ENCODE results near the gene RUNDC3A.
"Not testable (repeated sequence)": the region's sequence is repeated elsewhere in the genome, so short reads cannot be mapped to it uniquely, and the experiment has no call there.

RUNDC3A gene

DNA sequence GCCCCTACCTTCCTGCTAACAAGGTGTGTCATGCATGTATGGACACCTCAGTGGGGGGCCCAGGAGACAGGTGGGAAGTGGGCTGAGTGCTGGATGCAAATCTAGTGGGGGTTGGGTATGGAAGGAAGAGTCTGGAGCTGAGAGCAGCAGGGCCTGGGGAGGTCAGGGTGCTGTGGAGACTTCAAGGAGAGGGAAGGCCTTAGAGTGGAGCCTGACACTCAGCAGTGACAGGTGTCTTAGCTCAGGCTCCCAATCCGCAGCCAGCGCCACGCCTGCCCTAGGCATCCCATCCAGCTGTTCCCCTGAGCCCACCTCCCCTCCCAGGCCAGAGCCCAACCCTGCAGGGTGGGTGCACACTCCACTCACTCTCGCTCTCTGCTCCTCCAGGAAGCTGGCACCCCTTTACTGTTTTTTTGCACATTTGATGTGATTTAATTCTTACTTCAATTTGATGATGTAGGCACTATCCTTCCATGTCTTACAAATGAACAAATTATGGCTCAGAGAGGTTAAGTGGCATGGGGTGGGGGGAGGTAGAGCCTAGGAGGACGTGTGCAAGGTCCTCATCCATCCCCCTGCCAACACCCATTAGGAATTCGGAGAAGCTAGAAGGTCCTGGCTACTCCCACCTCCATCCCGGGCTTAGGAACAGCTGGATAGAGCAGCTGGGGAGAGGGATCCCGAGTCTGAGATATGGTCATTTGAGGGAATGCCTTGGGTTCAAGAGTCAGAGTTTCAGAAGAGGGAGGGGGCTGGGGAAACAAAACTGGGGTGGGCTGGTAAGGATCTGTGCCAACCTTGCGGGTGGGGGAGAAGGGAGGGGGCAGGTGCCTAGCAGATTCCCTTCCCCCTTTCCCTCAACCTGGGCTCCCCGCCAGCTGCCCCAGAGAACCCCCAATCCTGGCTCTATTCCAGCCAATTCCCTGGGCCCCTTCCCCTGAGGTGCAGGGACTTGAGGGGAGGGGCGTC lies 53.2 kb downstream of the RUNDC3A start:
- DNase-seq, result no peak

DNA sequence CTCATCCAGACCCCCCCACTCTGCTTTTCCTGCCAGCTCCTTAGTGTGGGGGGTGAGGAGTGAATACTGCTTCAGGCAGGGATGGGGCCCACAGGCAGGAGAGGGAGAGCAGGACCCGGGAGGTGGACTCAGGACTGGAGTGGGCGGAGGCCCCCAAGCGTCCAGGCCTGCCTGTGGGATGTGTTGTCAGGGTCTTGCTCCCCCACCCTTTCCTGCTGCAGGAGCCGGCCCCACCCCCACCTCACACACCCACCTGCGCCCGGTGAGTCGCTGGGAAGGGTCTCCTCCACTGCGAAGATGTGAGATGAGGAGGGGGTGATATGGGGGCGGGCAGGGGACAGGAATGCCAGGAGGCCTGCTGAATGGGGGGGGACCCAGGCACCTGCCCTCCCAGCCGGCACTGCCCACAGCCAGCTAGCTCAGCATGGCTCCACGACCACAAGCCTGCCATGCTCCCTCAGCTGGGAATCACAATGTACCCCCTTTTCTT lies 54.1 kb downstream of the RUNDC3A start:
- no peak for DNase-seq

DNA sequence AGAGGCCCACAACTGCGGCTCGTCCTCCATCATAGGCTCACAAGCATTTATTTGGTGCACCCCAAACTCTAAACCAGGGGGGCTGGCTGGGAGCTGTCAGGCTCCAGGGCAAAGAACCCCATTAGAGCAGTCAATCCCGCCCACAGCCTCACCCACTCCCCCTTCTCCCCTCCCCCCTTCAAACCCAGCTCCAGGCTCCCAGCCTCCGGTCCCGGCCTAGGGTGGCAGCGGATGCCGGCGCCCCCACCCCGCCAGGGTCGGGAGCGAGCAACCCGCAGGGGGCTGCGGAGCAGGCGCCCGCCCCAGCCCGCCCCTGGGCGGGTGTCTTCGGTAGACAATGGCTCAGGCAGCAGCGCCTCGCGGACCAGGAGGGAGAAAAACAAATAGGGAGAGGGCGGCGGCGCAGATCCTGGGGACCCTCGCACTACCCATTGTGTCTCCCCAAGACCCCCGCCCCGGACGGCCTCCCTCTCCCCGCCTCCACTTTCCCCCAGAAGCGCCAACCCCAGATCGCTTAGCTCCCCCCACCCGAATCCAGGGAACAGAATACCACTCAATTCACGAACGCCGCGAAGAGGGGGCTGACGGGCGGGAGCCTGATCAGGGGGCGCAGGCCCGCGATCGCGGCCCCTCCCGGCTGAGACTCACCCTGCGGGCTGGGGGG lies 54.7 kb downstream of the RUNDC3A start:
- peak; percentile 31 for DNase-seq

DNA sequence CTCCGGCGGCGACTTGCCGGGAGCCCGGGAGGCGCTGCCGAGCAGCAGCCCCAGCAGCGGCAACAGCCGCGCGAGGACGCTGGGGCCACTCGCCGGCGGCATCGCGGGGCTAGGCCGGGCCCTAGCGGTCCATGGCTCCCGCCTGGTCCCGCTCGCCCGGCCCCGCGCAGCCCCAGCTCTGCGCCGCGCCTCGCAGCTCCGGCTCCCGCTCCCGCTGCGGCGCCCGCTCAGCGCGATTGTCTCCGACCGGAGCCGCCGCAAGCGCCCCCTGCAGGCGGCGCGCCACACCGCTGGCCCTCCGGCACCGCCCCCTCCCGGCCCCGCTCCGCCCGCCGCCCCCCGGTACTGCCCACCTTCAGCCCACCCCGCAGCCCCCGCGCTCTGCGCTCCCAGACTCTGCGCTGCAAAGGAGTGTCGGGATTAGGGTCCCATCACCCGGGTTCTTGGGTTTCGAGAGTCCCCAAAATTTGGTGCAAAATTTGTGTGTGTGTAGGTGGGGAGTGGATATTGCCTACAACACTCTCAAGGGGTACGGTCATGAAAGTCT lies 55.3 kb downstream of the RUNDC3A start, which contains the start of gene FAM171A2:
Gene FAM171A2 (minus strand): TSS at position 241 of the 547 bp plus-strand sequence. CDS start 139 bp downstream, at position 102.
- peak; percentile 75 for DNase-seq

DNA sequence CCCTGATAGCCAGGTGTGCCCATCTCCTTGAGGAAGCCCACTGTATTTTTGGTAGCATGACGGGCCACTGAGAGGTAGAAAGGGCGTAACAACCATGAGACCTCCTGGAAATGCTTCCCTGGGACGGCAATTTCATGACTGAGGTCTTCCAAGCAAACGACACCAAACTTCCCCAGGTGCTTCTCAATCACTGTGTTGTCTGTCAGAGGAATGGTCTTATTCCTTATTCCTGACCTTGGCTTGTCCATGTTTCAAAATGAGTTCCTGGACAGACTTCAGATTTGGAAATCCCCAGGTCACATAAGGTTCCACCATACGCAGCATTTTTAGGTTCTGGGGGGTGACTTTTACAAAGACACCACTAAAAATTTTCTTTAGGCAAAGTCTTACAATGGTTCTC lies 56.6 kb downstream of the RUNDC3A start:
- DNase-seq, result not testable (repeated sequence)

DNA sequence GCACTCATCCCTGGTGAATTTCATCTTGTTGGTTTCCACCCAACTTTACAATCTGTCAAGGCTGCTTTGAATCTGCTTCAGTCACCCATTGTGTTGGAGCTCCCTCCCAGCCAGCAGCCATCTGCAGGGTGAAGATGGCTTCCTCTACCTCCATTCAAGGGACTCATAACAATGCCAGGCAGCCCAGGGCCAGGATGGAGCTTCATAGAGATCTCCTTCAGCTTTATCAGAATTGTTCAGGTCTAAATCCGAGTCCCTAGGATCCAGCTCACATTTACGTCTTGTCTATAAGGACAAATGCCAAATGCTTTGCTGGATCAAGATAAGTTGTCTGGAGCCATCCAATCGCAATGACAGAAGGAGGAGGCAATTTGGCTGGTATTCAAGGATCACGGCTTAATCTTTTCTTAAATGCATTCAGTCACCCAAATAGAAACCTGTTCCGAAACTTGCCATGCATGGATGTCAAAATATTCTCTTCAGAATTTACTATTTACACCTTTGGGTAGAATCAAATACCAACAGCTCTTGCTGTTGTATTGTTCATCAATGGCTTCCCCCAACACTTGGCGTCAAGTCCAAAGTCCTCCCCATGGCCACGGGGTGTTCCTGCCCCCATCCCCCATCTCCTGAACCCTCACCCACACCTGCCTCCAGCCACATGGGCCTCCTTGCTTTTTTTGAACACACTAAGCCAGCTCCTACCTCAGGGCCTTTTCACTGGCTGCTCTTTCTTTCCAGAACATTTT lies 59.0 kb downstream of the RUNDC3A start:
- DNase-seq, result no peak
